Spleen (tissue), 7 donors: ENCODE measurements around the gene EXOC3.

Experiments
- POLR2A ChIP-seq, 3 donors: fragments of 450-650 bp; IDR thresholded peaks; one replicate each; pipeline ENCODE4 v1.5.1; 2017; ENCODE audit warnings: antibody characterized with exemption in 3 of 3, mild to moderate bottlenecking in 1 of 3
- POLR2AphosphoS5 ChIP-seq, 3 donors: sonication (generic); formaldehyde crosslinking; IDR thresholded peaks; one replicate each; pipeline ENCODE4 v1.5.1; 2017; ENCODE audit warnings: antibody characterized with exemption in 3 of 3
- TF ChIP-seq, protein P1 (sequence below), 11 experiments: fragments of 200-600 bp in 7 of 11; fragments of 450-650 bp in 4 of 11; sonication (generic) in 4 of 11; IDR thresholded peaks in 8 of 11; conservative IDR thresholded peaks in 3 of 11; 1 replicate in 7 of 11; 2 replicates in 4 of 11; pipeline versions ENCODE4 v1.4.0 to v1.8.0; 2016 to 2021; ENCODE audit warnings: antibody characterized with exemption in 11 of 11, inconsistent platforms in 4 of 11, mild to moderate bottlenecking in 1 of 11
- donor health status: DM: no; HTN: no; CAD: no; lungs with moderate emphysema.
- donor health status: DM: no; HTN: no; CAD: no.
- donor health status: DM: no; HTN: no; CAD: no.

- TF ChIP-seq, protein P1, sequence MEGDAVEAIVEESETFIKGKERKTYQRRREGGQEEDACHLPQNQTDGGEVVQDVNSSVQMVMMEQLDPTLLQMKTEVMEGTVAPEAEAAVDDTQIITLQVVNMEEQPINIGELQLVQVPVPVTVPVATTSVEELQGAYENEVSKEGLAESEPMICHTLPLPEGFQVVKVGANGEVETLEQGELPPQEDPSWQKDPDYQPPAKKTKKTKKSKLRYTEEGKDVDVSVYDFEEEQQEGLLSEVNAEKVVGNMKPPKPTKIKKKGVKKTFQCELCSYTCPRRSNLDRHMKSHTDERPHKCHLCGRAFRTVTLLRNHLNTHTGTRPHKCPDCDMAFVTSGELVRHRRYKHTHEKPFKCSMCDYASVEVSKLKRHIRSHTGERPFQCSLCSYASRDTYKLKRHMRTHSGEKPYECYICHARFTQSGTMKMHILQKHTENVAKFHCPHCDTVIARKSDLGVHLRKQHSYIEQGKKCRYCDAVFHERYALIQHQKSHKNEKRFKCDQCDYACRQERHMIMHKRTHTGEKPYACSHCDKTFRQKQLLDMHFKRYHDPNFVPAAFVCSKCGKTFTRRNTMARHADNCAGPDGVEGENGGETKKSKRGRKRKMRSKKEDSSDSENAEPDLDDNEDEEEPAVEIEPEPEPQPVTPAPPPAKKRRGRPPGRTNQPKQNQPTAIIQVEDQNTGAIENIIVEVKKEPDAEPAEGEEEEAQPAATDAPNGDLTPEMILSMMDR (IDR thresholded peaks at IDR 0.05 in 8 of 11, conservative IDR thresholded peaks at IDR 0.05 in 3 of 11), result no peak
- TF ChIP-seq POLR2A (IDR thresholded peaks at IDR 0.05), result no peak
- no peak for TF ChIP-seq POLR2AphosphoS5 (IDR thresholded peaks at IDR 0.05)
Observed at GRCh38 chr5:393846-394275, 49.1 kb upstream of the EXOC3 start.
